ENCODE data around the gene ARHGEF38.
"Not testable (repeated sequence)": the region's sequence is repeated elsewhere in the genome, so short reads cannot be mapped to it uniquely, and the experiment has no call there.

The ARHGEF38 gene

GRCh38 chr4:105657117-105657765 lies 104.8 kb downstream of the ARHGEF38 start:
- DNase-seq = no peak

GRCh38 chr4:105659190-105659589 lies 106.8 kb downstream of the ARHGEF38 start:
- no peak for DNase-seq

GRCh38 chr4:105661028-105661427 lies 108.6 kb downstream of the ARHGEF38 start:
- no peak for DNase-seq

GRCh38 chr4:105662935-105663675 lies 110.7 kb downstream of the ARHGEF38 start:
- DNase-seq = no peak

- peak; percentile 55 for DNase-seq
These were observed 114.3 kb downstream of the ARHGEF38 start for GRCh38 chr4:105666693-105667092.

- no peak for DNase-seq
These were observed 118.3 kb downstream of the ARHGEF38 start for GRCh38 chr4:105670684-105671083.

- no peak for DNase-seq
These were observed 118.9 kb downstream of the ARHGEF38 start for GRCh38 chr4:105671301-105671700.

GRCh38 chr4:105674011-105674410 lies 121.6 kb downstream of the ARHGEF38 start:
- no peak for DNase-seq

- no peak for DNase-seq
These were observed 125.3 kb downstream of the ARHGEF38 start for GRCh38 chr4:105677709-105678108.

- no peak for DNase-seq
These were observed 126.8 kb downstream of the ARHGEF38 start for GRCh38 chr4:105679186-105679585.

GRCh38 chr4:105683038-105683437 lies 130.6 kb downstream of the ARHGEF38 start:
- no peak for DNase-seq

GRCh38 chr4:105686571-105686970 lies 134.2 kb downstream of the ARHGEF38 start:
- DNase-seq = no peak

GRCh38 chr4:105694812-105695211 lies 142.4 kb downstream of the ARHGEF38 start:
- not testable (repeated sequence) for DNase-seq

GRCh38 chr4:105695832-105696231 lies 143.4 kb downstream of the ARHGEF38 start:
- not testable (repeated sequence) for DNase-seq

GRCh38 chr4:105698607-105699006 lies 146.2 kb downstream of the ARHGEF38 start:
- no peak for DNase-seq

- no peak for DNase-seq
These were observed 155.4 kb downstream of the ARHGEF38 start for GRCh38 chr4:105707782-105708180.

GRCh38 chr4:105708181-105709080 lies 156.0 kb downstream of the ARHGEF38 start, which contains the start of the genes GSTCD and INTS12:
Gene GSTCD, plus strand, starts transcription at chr4:105708784. Its CDS starts 8,830 bp downstream, at chr4:105717614.
Gene INTS12, minus strand, starts transcription at chr4:105708689. Its CDS starts 8,684 bp downstream, at chr4:105700005.
- DNase-seq = peak; percentile 93

- peak; percentile 34 for DNase-seq
These were observed 156.6 kb downstream of the ARHGEF38 start for GRCh38 chr4:105709081-105709450.

- DNase-seq = no peak
These were observed 157.7 kb downstream of the ARHGEF38 start for GRCh38 chr4:105710012-105710600.

GRCh38 chr4:105710678-105711077 lies 158.3 kb downstream of the ARHGEF38 start:
- no peak for DNase-seq

GRCh38 chr4:105712766-105713165 lies 160.3 kb downstream of the ARHGEF38 start:
- no peak for DNase-seq

- DNase-seq = no peak
These were observed 161.7 kb downstream of the ARHGEF38 start for GRCh38 chr4:105714071-105714521.

GRCh38 chr4:105714932-105715331 lies 162.5 kb downstream of the ARHGEF38 start:
- no peak for DNase-seq

All from NCI-H1092 treated with DMSO at 0.1 percent for 48 hours (cell line).